Measurements from ENCODE around the gene VPS13A. TPM values are rescaled to one million over a fixed set of nuclear protein-coding genes. Genes with fewer than 3 reads are reported as not detected.
A peak's percentile ranks its signal among the peaks of the same experiment; 100 is the strongest.

The VPS13A gene
- total RNA-seq, 1 experiment from 2014 or later, result 13.8 TPM

DNA sequence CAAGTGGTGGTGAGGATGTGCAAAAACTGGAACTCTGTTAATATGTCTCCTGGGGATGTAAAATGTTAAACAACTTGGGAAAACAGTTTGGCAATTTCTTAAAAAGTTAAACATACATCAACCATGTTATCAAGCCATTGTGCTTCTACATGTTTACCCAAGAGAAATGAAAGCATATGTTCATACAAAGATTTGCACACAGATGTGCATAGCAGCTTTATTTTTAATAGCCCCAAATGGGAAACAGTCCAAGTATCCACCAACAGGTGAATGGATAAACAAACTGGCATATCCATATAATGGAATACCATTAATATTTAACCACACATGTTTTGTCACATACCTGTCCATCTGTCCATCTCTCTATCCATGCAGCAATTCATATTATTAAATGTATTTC is 6.2 kb downstream of the VPS13A start:
- DNase-seq (ENCODE audit: low spot score), result no peak

DNA sequence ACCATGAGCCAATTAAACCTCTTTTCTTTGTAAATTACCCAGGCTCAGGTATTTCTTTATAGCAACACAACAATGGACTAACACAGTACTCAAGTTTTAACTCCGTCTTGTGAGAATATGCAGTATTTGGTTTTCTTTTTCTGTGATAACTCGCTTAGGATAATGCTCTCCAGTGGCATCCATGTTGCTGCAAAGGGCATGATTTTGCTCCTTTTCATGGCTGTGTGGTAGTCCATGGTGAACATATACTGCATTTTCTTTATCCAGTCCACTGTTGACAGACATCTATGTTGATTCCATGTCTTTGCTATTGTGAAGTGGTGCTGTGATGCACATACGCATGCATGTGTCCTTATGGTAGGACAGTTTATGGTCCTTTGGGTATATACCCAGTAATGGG is 10.9 kb downstream of the VPS13A start:
- no peak for DNase-seq (ENCODE audit: low spot score)

DNA sequence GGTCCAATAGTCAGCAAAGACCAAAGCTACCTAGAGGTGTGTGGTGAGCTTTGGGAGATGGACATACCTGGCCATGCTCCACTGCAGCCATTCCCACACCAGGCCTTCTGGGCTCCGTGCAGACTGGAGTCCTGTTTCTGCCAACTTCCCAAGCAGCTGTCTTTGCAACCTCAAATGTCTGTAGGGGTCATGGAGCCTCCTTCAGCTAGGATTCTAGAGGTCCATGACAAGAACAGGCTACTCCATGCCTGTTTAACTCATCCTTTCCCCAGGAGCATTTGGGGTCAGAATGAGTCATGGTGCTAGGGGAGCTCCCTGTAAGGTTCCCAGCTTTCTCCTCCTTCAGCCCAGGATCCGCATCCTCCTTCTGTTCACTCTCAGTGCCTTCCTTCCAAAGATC is 17.1 kb downstream of the VPS13A start:
- no peak for DNase-seq (ENCODE audit: low spot score)

DNA sequence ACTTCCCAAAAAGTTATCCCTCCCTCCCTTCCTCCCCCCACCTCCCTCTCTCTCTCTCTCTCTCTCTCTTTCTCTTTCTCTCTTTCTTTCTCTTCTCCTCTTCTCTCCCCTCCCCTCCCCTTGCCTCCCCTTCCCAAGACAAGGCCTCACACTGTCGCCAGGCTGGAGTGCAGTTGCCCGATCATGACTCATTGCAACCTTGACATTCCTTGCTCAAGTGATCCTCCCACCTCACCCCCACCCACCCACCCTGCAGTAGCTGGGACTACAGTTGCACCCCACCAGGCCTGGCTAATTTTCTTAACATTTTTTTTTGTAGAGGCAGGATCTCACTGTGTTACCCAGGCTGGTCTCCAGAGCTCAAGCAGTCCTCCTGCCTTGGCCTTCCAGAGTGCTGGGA is 32.8 kb downstream of the VPS13A start:
- no peak for DNase-seq (ENCODE audit: low spot score)

DNA sequence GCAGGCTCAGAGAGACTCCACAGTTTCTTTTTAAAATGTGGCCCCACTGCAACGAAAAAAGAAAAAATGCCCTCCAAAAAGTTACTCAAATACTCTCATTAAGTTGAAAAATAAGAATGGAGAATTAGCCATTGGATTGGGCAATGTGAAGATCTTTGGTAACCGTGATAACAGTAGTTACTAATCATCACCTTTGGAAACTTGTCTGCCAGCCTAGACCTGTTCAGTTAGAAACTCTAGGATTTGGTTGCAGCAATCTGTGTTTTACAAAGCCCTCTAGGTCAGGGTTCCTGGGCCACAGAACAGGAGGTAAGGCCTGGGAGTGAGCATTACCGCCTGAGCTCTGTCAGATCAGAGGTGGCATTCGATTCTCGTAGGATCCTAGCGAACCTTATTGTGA is 34.2 kb downstream of the VPS13A start:
- no peak for DNase-seq (ENCODE audit: low spot score)

DNA sequence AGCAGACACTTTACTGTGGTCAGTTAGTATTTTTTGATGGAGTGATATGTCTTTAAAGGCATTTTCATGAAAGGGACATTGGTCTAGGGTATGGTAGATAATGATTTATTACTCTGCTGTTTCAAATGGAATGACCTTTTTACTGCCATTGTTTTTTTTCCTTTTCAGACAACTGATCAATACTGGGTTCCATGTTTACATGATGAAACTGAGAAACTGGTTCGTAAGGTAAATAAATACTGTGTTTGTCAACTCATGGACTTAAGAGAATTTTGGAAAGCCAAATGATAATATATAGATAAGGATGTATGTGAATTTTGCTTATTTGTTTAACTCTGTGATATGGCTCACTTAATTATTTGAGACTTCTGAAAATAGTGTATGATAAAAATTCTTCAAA is 35.5 kb downstream of the VPS13A start:
- DNase-seq (ENCODE audit: low spot score), result peak; percentile 18

DNA sequence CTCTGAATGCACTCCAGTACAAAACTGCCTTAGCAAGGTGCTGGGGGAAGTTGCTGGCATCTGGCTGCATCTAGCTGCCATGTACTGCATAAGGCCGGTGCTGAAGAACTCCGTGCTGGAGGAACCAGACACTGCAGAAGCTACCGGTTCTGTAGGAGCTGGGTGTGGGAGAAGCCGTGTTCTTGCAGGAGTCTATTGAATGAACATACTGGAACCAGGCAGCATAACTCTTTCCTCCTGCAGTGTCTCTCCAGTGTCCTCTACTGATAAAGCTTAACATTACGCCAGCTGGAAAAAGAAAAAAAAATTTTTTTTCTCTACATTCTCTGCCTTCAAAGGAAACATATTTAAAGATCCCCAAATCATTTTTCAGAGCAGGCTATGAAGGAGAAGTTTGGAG is 38.5 kb downstream of the VPS13A start:
- peak; percentile 13 for DNase-seq (ENCODE audit: low spot score)

DNA sequence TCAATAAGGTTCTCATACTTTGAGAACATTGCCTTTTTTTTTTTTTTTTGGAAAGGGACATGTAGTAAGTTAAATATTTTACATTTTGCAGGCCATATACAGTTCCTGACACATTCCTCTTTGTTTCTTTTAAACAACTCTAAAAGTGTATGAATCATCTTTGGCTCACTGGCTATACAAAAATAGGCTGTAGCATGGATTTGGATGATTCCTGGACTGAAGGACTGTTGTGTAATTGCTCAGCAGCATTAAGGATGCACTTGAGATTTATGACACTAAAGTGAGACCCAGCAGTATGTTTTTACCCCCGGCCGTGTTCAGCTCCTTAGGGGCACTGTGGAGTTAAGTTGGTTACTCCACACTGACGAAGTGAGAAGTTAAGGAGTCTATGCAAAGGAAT is 41.3 kb downstream of the VPS13A start:
- DNase-seq (ENCODE audit: low spot score), result no peak

DNA sequence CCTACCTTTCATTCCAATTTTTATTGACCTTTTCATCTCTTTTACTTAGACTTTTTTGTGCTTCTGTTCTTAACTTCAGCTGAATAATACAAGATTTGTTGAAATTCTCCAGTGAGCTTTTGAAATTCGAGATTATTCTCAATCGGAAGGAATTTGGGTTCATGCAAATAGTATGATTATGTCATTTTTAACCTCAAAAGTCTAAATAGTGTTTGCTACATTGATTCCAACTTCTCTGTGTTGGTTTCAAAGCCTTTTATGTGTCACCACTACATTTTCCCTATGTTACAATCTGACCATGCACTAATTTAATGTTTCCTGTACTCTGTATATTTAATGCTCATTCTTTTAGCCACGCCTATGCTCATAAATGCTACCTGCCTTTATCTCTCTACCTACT is 44.1 kb downstream of the VPS13A start:
- no peak for DNase-seq (ENCODE audit: low spot score)

DNA sequence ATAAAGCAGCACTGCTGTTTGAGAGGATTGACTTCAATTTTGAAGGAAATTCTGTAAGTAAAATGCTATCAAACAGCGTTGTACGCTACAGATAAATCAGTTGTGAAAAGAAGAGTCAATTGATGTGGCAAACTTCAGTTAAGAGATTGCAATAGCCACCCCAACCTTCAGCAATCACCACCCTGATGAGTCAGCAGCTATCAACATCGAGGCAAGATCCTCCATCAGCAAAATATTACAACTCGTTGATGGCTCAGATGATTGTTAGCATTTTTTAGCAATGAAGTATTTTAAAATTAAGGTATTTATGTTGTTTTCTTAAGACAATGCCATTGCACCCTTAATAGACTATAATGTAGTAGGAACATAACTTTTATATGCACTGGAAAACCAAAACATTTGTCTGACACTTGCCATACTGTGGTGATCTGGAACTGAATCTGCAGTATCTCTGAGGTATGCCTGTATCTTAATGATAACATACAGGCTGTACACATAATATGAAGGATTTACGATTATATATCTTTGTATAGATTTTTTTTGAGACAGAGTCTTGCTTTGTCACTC is 47.5 kb downstream of the VPS13A start:
- DNase-seq (ENCODE audit: low spot score), result no peak

DNA sequence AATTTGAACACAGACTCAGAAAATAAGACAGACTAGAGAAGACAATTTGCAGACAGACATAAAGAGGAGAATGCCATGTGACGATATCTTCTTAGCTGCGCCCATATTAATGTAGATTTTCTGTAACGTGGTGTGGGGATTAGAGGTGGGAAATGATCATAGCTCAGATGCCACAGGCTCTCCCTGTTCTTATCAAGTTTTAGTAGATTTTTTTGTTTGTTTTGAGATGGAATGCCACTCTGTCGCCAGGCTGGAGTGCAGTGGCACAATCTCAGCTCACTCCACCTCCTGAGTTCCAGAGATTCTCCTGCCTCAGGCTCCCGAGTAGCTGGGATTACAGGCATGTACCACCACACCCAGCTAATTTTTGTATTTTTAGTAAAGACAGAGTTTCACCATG is 59.4 kb downstream of the VPS13A start:
- no peak for DNase-seq (ENCODE audit: low spot score)

DNA sequence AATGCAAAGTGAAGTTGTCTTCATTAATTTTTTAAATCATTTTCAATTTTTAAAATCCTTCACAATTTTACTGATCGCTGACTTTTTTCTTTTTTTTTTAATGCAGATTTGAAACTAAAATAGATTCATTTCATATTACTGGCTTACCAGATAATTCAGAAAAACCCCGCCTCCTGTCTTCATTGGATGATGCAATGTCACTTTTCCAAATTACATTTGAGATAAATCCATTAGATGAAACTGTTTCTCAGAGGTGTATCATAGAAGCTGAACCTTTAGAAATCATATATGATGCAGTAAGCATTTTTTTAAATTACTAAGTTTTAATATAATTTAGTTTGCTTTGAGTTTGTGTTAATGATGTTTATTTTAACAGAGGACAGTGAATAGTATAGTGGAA is 60.6 kb downstream of the VPS13A start:
- no peak for DNase-seq (ENCODE audit: low spot score)

DNA sequence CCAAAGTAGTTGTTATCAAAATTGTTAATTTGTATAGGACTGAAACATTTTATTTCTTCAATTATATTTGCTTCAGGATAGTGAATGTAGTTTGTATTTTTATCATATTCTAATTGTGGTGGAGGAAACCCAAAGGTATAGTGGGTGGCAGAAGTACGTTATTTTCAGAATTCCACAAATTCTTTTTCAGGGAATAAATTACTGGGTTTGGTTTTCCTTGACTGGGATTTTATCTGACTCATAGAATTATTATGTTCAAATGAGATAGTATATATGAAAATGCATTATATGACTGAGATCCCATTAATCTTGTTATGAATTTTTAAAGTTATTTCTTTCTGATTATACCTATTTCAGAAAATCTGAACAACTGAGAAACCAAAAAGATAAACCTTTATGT is 73.7 kb downstream of the VPS13A start:
- DNase-seq (ENCODE audit: low spot score), result no peak

DNA sequence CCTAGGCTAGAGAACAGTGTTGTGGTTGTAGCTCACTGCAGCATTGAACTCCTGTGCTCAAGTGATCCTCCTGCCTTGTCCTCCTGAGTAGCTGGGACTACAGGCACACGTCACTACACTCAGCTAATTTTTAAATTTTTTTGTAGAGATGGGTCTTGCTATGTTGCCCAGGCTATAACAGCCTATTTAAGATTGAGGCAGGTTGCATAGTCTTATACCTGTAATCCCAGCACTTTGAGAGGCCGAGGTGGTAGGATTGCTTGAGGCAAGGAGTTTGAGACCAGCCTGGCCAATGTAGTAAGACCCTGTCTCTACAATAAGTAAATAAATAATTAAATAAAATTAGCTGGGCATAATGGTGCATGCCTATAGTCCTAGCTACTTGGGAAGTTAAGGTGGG is 79.9 kb downstream of the VPS13A start:
- DNase-seq (ENCODE audit: low spot score), result no peak

DNA sequence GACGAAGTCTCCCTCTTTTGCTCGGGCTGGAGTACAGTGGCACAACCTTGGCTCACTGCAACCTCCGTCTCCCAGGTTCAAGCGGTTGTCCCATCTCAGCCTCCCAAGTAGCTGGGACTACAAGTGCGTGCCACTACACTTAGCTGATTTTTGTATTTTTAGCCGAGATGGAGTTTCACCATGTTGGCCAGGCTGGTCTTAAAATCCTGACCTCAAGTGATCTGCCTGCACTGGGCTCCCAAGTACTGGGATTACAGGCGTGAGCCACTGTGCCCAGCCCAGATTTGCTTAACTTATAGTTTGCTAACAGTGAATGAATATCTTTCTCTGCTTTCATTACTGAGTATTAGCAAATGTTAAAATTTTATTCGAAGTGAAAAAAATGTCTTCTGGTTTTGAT is 84.3 kb downstream of the VPS13A start:
- no peak for DNase-seq (ENCODE audit: low spot score)

DNA sequence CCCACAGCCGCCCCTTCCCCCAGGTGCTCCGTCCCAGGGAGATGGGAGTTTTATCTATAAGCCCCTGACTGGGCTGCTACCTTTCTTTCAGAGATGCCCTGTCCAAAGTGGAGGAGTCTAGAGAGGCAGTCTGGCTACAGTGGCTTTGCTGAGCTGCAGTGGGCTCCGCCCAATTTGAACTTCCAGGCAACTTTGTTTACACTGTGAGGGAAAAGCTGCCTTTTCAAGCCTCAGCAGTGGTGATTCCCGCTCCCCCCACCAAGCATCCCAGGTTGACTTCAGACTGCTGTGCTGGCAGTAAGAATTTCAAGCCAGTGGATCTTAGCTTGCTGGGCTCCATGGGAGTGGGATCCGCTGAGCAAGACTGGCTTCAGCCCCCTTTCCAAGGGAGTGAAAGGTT is 90.4 kb downstream of the VPS13A start:
- peak; percentile 26 for DNase-seq (ENCODE audit: low spot score)

DNA sequence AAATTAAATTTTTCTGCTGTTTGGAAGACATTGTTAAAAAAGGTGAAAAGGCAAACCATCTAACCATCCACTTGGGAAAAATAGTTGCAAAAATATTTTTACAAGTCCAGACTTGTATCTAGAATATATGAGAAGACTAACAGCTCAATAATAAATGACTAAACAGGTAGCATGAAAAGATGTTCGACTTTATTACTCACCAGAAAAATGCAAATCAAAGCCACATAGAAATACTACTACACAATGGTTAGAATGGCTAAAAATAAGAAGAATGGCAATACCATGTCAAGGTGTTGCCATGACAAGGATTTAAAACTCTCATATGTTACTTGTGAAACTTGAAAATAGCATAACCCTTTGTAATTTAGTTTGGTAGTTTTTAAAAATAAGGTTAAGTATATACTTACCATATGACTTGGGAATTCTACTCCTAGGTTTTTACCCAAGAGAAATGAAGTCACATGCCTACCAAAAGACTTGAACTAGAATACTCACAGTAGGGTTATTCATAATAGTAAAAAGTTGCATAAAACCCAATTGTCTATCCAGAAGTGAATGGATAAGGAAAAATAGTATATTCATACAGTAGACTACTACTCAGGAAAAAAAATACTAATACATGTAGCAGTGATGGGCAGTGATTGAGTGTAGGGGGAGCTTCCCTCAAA is 93.8 kb downstream of the VPS13A start:
- DNase-seq (ENCODE audit: low spot score), result no peak

DNA sequence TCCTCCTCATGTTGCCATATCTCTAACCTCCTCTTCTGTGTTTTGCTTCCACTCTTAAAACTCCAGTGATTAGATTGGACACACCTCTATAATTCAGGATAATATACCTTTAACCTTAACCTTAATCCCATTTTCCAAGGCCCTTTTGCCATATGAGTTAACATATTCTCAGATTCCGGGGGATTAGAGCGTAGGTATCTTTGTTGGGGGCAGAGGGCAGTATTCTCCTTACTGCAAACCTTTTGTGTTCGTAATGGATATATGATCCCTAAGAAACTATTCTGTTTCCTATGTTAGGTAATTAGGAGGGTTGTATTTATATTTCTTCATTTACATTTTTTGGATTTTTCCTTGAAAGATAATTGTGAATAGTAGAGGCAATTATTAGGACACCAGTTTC is 99.5 kb downstream of the VPS13A start:
- no peak for DNase-seq (ENCODE audit: low spot score)

DNA sequence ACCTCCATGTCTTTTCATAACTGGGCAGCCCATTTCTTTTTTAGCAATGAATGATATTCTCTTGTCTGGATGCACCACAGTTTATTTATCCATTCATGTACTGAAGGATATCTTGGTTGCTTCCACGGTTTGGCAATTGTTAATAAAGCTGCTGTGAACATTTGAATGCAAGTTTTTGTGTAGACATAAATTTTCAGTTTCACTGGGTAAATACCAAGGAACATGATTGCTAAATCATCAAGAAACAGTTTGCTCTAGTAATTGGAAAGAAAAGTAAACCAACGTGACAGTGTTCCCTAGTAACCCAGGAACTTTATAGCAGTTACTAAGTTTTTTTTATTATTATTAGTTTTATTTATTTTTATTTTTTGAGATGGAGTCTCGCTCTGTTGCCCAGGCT is 100.4 kb downstream of the VPS13A start:
- no peak for DNase-seq (ENCODE audit: low spot score)

DNA sequence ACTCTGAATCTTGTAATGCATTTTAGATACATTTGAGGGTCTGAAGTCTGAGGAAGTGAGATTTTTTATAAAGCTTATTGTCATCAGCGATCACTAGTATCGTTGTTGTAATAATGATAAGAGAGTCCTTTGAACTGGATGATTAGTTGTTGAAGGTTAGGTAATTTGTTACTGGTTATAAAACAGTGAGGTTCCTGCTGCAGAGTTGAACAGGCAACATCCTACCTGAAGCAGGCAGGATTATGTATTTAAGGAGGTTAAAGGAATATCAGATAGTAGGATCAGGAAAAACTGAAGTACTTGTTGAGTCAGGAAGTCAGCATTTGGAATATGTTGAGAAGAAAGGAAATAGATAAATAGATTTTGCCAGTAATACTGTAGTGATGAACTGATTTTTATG is 106.7 kb downstream of the VPS13A start:
- DNase-seq (ENCODE audit: low spot score), result no peak

DNA sequence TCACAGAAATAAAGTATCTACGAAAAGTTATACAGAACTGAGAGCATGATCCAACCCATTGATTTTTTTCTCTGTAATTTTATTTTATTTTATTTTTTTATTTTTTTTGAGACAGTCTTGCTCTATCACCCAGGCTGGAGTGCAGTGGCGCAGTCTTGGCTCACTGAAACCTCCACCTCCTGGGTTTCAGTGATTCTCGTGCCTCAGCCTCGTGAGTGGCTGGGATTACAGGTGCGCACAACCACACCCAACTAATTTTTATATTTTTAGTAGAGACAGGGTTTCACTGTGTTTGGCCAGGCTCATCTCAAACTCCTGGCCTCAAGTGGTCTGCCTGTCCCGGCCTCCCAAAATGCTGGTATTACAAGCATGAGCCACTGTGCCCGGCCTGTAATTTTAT is 107.3 kb downstream of the VPS13A start:
- no peak for DNase-seq (ENCODE audit: low spot score)

DNA sequence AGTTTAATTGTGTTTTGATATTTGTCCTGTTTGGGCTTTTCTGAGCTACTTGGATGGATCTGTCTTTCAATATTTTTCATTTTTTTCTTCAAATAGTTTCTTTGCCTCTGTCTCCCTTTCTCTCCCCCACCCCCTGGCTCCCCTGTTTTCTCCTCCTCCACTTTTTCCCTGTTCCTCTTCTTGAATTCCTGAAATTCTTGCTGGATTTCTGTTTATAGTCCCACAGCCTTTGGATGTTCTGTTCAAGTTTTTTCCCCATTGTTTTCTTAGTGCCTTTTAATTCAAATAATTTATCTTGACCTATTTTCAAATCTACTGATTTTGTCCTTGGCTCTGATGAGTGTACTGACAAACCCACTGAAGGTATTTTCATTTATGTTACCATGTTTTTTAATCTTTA is 113.0 kb downstream of the VPS13A start:
- DNase-seq (ENCODE audit: low spot score), result no peak

DNA sequence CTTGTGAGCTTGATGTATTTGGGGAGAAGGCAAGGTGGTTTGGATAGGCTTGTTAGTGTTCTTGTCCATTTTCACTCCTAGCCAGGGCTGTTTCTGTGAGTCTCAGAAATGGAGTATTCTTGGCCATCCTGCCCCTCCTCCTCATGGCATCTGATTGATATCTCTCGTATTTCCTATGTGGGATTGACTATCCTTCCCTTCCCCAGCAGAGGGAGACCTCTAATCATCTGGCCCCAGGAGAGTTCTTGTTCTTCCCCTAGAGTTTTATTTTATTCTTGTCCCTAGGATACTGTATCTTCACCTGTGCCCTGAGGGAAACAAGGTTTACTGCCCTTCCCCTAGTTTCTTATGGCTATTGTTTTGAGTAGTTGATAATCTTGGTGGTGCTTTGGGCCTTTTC is 114.4 kb downstream of the VPS13A start:
- peak; percentile 55 for DNase-seq (ENCODE audit: low spot score)

DNA sequence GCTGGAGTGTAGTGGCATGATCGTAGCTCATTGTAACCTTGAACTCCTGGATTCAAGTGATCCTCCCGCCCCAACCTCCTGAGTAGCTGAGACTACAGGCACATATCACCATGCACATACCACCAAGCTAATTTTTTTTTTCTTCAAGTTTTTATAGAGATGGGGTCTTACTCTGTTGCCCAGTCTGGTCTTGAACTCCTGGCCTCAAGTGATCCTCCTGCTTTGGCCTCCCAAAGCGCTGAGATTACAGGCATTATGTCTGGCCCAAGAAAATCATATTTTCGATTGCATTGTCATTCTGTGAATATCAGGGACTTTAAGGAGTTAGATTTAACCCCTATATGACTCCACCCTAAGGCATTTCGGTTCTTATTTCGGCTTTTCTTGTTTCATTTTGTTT is 116.6 kb downstream of the VPS13A start:
- no peak for DNase-seq (ENCODE audit: low spot score)

Data from HT-29 (cell line).